Activated CD8-positive, alpha-beta memory T cell treated with anti-CD3 and anti-CD28 coated beads for 24 hours (primary cell): ENCODE results near the gene EEF1AKMT3.
A peak's percentile ranks its signal among the peaks of the same experiment; 100 is the strongest.

Experiments
- DNase-seq: peaks from one replicate; pipeline ENCODE4 v3.0.0-alpha.2; 2020

The EEF1AKMT3 gene

GRCh38 chr12:57735198-57735855, 37.1 kb upstream of the EEF1AKMT3 start:
- no peak for DNase-seq

- DNase-seq, result no peak
Measured at GRCh38 chr12:57735952-57736740, 36.3 kb upstream of the EEF1AKMT3 start.

- DNase-seq, result no peak
Measured at GRCh38 chr12:57736741-57737466, 35.5 kb upstream of the EEF1AKMT3 start.

GRCh38 chr12:57737467-57738460, 34.6 kb upstream of the EEF1AKMT3 start:
- DNase-seq, result no peak

- no peak for DNase-seq
Measured at GRCh38 chr12:57738661-57739237, 33.7 kb upstream of the EEF1AKMT3 start, which contains the start of gene AGAP2. AGAP2 (minus strand) TSS chr12:57738742; CDS start chr12:57738246, 496 bp downstream.

- DNase-seq, result no peak
Measured at GRCh38 chr12:57739387-57739786, 33.0 kb upstream of the EEF1AKMT3 start.

- no peak for DNase-seq
Measured at GRCh38 chr12:57739914-57740538, 32.4 kb upstream of the EEF1AKMT3 start.

- peak; percentile 83 for DNase-seq
Measured at GRCh38 chr12:57740656-57741412, 31.6 kb upstream of the EEF1AKMT3 start.

- no peak for DNase-seq
Measured at GRCh38 chr12:57741413-57741789, 31.0 kb upstream of the EEF1AKMT3 start.

- peak; percentile 86 for DNase-seq
Measured at GRCh38 chr12:57741844-57742738, 30.3 kb upstream of the EEF1AKMT3 start.

- no peak for DNase-seq
Measured at GRCh38 chr12:57743769-57744168, 28.6 kb upstream of the EEF1AKMT3 start.

GRCh38 chr12:57744194-57744776, 28.1 kb upstream of the EEF1AKMT3 start:
- DNase-seq, result peak; percentile 91

- peak; percentile 95 for DNase-seq
Measured at GRCh38 chr12:57744777-57745484, 27.5 kb upstream of the EEF1AKMT3 start, which contains the start of gene TSPAN31. TSPAN31 (plus strand) TSS chr12:57745039; CDS start chr12:57745155, 116 bp downstream.

GRCh38 chr12:57745485-57745881, 26.9 kb upstream of the EEF1AKMT3 start:
- DNase-seq, result peak; percentile 73

GRCh38 chr12:57746025-57746424, 26.4 kb upstream of the EEF1AKMT3 start:
- no peak for DNase-seq

GRCh38 chr12:57749061-57749460, 23.4 kb upstream of the EEF1AKMT3 start:
- no peak for DNase-seq

GRCh38 chr12:57750561-57751431, 21.6 kb upstream of the EEF1AKMT3 start:
- DNase-seq, result no peak
